Neural cell (in vitro differentiated cells): ENCODE data around the gene IMMP2L. TPM values are rescaled to one million over a fixed set of nuclear protein-coding genes. Genes with fewer than 3 reads are reported as not detected.

Experiments
- H2AFZ ChIP-seq: fragments of 200-600, 300-800 bp; sonication (generic), shearing (Covaris generic); 2 replicates; pipeline ENCODE4 v1.6.0; 2014; ENCODE audit warnings: low read depth, mild to moderate bottlenecking, antibody characterized with exemption, low read length, moderate library complexity
- H3F3A ChIP-seq: fragments of 200-600 bp; shearing (Covaris generic); 2 replicates; pipeline ENCODE4 v1.6.1; 2016; ENCODE audit warnings: mild to moderate bottlenecking, moderate library complexity, mixed read lengths, antibody characterized with exemption, low read length; ENCODE audit not compliant: insufficient read depth, poor library complexity, severe bottlenecking
- H3K27ac ChIP-seq: fragments of 200-600, 300-800 bp; sonication (generic), shearing (Covaris generic); 2 replicates; pipeline ENCODE4 v1.5.1; 2014; ENCODE audit warnings: mild to moderate bottlenecking, low read length, moderate library complexity
- H3K27me3 ChIP-seq: fragments of 300-800, 200-600 bp; sonication (generic), shearing (Covaris generic); 2 replicates; pipeline ENCODE4 v1.6.0; 2014; ENCODE audit warnings: mild to moderate bottlenecking, low read depth, low read length, moderate library complexity; ENCODE audit not compliant: insufficient read depth
- H3K36me3 ChIP-seq: fragments of 300-800, 200-600 bp; sonication (generic), shearing (Covaris generic); 2 replicates; pipeline ENCODE4 v1.5.1; 2014; ENCODE audit warnings: mild to moderate bottlenecking, antibody characterized with exemption, low read length, moderate library complexity; ENCODE audit not compliant: insufficient read depth
- H3K4me2 ChIP-seq: fragments of 300-800, 200-600 bp; sonication (generic), shearing (Covaris generic); 2 replicates; pipeline ENCODE4 v1.6.0; 2014; ENCODE audit warnings: mild to moderate bottlenecking, low read length
- H3K4me3 ChIP-seq: fragments of 300-800, 200-600 bp; sonication (generic), shearing (Covaris generic); 2 replicates; pipeline ENCODE4 v1.5.1; 2014; ENCODE audit warnings: mild to moderate bottlenecking, low read length, moderate library complexity
- H3K79me2 ChIP-seq: fragments of 200-600 bp; shearing (Covaris generic); replicated peaks from 2 replicates; pipeline ENCODE4 v1.6.0; 2014; ENCODE audit warnings: mild to moderate bottlenecking, low read length, moderate library complexity; ENCODE audit not compliant: insufficient read depth
- H3K9ac ChIP-seq: fragments of 300-800, 200-600 bp; sonication (generic), shearing (Covaris generic); 2 replicates; pipeline ENCODE4 v1.6.1; 2016; ENCODE audit warnings: mild to moderate bottlenecking, low read length, mixed read lengths
- H3K9me2 ChIP-seq: fragments of 200-600 bp; shearing (Covaris generic); 2 replicates; pipeline ENCODE4 v1.6.1; 2016; ENCODE audit warnings: mild to moderate bottlenecking, low read length, mixed read lengths; ENCODE audit not compliant: insufficient read depth
- H3K9me3 ChIP-seq: fragments of 200-600, 300-800 bp; sonication (generic), shearing (Covaris generic); 2 replicates; pipeline ENCODE4 v1.6.1; 2016; ENCODE audit warnings: mild to moderate bottlenecking, mixed run types, low read length, moderate library complexity, mixed read lengths
- H4K20me1 ChIP-seq: fragments of 200-600 bp; shearing (Covaris generic); 2 replicates; pipeline ENCODE4 v1.6.1; 2016; ENCODE audit warnings: mild to moderate bottlenecking, mixed run types; ENCODE audit not compliant: insufficient read depth
- EP300 ChIP-seq: fragments of 450-650 bp; conservative IDR thresholded peaks from 2 replicates; pipeline ENCODE4 v1.6.1; 2014; ENCODE audit warnings: antibody characterized with exemption, mild to moderate bottlenecking, moderate library complexity; ENCODE audit not compliant: poor library complexity, severe bottlenecking
- EZH2 ChIP-seq: fragments of 200-600, 300-800 bp; shearing (Covaris generic), sonication (generic); IDR thresholded peaks from 2 replicates; pipeline ENCODE4 v1.6.1; 2014; ENCODE audit warnings: antibody characterized with exemption, low read length, borderline replicate concordance, mild to moderate bottlenecking; ENCODE audit not compliant: insufficient read depth, poor library complexity, severe bottlenecking
- MXI1 ChIP-seq: fragments of 450-650 bp; conservative IDR thresholded peaks from 2 replicates; pipeline ENCODE4 v1.6.1; 2014; ENCODE audit warnings: antibody characterized with exemption, mild to moderate bottlenecking; ENCODE audit not compliant: poor library complexity, severe bottlenecking
- POLR2AphosphoS5 ChIP-seq: IDR thresholded peaks from 2 replicates; pipeline ENCODE4 v1.6.1; 2012
- RAD21 ChIP-seq: fragments of 450-650 bp; conservative IDR thresholded peaks from 2 replicates; pipeline ENCODE4 v1.6.1; 2014; ENCODE audit warnings: antibody characterized with exemption, mild to moderate bottlenecking, moderate library complexity
- SMC3 ChIP-seq: fragments of 450-650 bp; conservative IDR thresholded peaks from 2 replicates; pipeline ENCODE4 v1.6.1; 2014; ENCODE audit warnings: antibody characterized with exemption, mild to moderate bottlenecking, moderate library complexity; ENCODE audit not compliant: poor library complexity
- TAF1 ChIP-seq: IDR thresholded peaks from 2 replicates; pipeline ENCODE4 v1.6.1; 2012; ENCODE audit warnings: low read depth
- polyA plus RNA-seq: library from polyadenylated mRNA; depleted of rRNA; stranded (reverse); fragments of >200 nt; gene quantifications from 2 replicates; pipeline ENCODE4 v1.2.3, GENCODE V29; 2014
- TF ChIP-seq, protein P1 (sequence below): fragments of 450-650 bp; IDR thresholded peaks from 2 replicates; pipeline ENCODE4 v1.5.1; 2014; ENCODE audit warnings: antibody characterized with exemption, mild to moderate bottlenecking, moderate library complexity; ENCODE audit not compliant: poor library complexity, severe bottlenecking
- TF ChIP-seq, protein P2 (sequence below): IDR thresholded peaks from 2 replicates; pipeline ENCODE4 v1.6.1; 2012; ENCODE audit warnings: borderline replicate concordance

The IMMP2L gene
- polyA plus RNA-seq, 1 donor from 2014 or later = 9.7 TPM

DNA sequence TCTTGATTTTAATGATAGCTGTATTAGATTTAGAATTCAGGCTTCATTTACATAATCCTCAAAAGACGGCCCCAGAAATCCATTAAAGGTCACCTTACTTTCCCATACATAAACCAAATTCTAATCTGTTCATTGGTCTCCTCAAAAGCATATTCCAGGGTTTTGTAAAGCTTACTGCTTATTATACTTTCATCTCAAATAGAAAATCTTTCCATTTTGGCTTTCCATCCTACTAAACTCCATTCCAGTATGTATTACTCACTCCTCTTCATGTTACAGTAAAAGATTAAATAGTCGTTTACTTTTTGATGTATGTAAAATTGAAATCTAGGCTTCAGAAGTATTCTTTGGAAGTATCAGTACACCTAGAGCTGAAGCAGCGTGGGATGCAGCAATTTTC, 614.9 kb downstream of the IMMP2L start:
- Histone ChIP-seq H3K4me2 (no peak overlapping the region), H3F3A (no peaks in the 10 kb centered on the region), H3K9me3 (no peaks in the 10 kb centered on the region), H3K36me3 (no peaks in the 10 kb centered on the region), H3K27me3 (no peaks in the 10 kb centered on the region), H3K79me2 (no peaks in the 10 kb centered on the region), H3K9me2 (no peaks in the 10 kb centered on the region), H3K4me3 (no peak overlapping the region), H2AFZ (no peak overlapping the region), H3K27ac (no peak overlapping the region), H4K20me1 (no peaks in the 10 kb centered on the region), H3K9ac (no peak overlapping the region)
- TF ChIP-seq, protein P1, sequence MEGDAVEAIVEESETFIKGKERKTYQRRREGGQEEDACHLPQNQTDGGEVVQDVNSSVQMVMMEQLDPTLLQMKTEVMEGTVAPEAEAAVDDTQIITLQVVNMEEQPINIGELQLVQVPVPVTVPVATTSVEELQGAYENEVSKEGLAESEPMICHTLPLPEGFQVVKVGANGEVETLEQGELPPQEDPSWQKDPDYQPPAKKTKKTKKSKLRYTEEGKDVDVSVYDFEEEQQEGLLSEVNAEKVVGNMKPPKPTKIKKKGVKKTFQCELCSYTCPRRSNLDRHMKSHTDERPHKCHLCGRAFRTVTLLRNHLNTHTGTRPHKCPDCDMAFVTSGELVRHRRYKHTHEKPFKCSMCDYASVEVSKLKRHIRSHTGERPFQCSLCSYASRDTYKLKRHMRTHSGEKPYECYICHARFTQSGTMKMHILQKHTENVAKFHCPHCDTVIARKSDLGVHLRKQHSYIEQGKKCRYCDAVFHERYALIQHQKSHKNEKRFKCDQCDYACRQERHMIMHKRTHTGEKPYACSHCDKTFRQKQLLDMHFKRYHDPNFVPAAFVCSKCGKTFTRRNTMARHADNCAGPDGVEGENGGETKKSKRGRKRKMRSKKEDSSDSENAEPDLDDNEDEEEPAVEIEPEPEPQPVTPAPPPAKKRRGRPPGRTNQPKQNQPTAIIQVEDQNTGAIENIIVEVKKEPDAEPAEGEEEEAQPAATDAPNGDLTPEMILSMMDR = no peak
- TF ChIP-seq, protein P2, sequence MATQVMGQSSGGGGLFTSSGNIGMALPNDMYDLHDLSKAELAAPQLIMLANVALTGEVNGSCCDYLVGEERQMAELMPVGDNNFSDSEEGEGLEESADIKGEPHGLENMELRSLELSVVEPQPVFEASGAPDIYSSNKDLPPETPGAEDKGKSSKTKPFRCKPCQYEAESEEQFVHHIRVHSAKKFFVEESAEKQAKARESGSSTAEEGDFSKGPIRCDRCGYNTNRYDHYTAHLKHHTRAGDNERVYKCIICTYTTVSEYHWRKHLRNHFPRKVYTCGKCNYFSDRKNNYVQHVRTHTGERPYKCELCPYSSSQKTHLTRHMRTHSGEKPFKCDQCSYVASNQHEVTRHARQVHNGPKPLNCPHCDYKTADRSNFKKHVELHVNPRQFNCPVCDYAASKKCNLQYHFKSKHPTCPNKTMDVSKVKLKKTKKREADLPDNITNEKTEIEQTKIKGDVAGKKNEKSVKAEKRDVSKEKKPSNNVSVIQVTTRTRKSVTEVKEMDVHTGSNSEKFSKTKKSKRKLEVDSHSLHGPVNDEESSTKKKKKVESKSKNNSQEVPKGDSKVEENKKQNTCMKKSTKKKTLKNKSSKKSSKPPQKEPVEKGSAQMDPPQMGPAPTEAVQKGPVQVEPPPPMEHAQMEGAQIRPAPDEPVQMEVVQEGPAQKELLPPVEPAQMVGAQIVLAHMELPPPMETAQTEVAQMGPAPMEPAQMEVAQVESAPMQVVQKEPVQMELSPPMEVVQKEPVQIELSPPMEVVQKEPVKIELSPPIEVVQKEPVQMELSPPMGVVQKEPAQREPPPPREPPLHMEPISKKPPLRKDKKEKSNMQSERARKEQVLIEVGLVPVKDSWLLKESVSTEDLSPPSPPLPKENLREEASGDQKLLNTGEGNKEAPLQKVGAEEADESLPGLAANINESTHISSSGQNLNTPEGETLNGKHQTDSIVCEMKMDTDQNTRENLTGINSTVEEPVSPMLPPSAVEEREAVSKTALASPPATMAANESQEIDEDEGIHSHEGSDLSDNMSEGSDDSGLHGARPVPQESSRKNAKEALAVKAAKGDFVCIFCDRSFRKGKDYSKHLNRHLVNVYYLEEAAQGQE = no peak
- TF ChIP-seq EP300 (no peak), EZH2 (no peak), TAF1 (no peak), RAD21 (no peak), SMC3 (no peak), POLR2AphosphoS5 (no peak), MXI1 (no peak)

DNA sequence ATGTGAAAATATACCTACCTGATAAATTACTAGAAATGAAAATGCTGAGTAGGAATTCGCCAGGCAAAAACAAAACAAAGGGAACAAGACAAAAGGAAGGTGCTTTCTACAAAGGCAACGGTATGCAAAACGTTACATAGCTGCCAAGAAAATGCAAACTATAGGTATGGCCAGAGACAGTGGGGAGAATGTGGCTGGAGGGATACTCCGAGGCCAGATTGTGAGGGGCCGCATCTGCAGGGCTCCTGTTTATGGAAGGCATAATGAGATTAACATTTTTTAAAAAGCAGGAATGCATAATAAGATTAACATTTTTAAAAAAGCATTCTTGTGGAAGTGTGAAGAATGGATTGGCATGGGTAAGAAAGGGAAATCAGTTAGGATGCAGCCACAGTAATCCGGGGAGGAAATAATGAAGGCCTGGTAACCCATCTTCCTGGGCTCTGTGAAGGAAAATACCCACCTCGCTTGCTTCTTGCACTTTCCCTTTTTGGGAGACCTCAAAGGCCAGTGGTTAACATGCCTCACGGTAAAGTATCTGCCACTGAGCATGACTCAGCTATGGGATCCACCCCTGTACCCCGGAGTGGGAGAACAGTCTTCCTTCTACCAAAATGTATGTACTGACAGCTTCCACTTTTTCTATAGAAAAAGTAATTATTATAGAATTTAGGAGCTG, 617.2 kb downstream of the IMMP2L start:
- H3F3A ChIP-seq = no peaks in the 10 kb centered on the region
- no peak overlapping the region for H2AFZ ChIP-seq
- H3K79me2 ChIP-seq = no peaks in the 10 kb centered on the region
- no peaks in the 10 kb centered on the region for H3K9me3 ChIP-seq
- H3K9me2 ChIP-seq = no peaks in the 10 kb centered on the region
- TF ChIP-seq TAF1 (no peak), RAD21 (no peak), EZH2 (no peak), MXI1 (no peak), EP300 (no peak), SMC3 (no peak), POLR2AphosphoS5 (no peak)
- TF ChIP-seq, protein P1 = no peak
- TF ChIP-seq, protein P2 = no peak
- H3K27ac ChIP-seq = no peak overlapping the region
- H3K4me3 ChIP-seq = no peak overlapping the region
- H4K20me1 ChIP-seq = no peaks in the 10 kb centered on the region
- H3K4me2 ChIP-seq = no peak overlapping the region
- no peak overlapping the region for H3K9ac ChIP-seq
- no peaks in the 10 kb centered on the region for H3K27me3 ChIP-seq
- no peaks in the 10 kb centered on the region for H3K36me3 ChIP-seq
